ENCODE results near the gene PTPRG. TPM values are rescaled to one million over a fixed set of nuclear protein-coding genes. Genes with fewer than 3 reads are reported as not detected.

The PTPRG gene
- polyA plus RNA-seq, 1 donor (not counting 4 experiments of a cell fraction or from before 2014, with no cell fraction given): 12.1 TPM

DNA sequence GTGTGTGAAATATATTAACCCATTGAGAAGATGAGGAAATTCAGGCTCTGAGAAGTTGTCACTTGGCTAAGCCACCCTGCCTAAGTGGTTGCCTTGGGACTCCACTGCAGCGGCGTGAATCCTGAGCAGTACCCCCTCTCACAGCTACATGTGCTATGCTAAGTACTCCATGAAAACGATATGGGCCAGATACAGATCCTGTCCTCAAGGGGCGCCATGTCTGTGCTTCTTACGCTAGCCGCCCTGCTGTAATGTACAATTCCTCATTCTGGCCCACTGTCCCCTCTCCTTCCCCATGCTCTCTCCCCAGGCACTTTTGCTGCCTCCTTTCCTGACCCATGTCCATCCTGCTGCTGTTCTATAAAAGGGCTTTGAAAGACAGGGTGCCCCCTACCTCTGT, 671.7 kb downstream of the PTPRG start:
- Histone ChIP-seq H3K27me3 (ENCODE audit: control insufficient read depth, extremely low read depth, insufficient read depth, low read length) (no peaks in the 10 kb centered on the region), H3K4me1 (ENCODE audit: control insufficient read depth, extremely low read depth, insufficient read depth, low read length) (no peaks in the 10 kb centered on the region), H3K9me3 (ENCODE audit: control insufficient read depth, low read depth, low read length) (no peaks in the 10 kb centered on the region), H3K9me1 (ENCODE audit: control insufficient read depth, extremely low read depth, insufficient read depth, low read length) (no peaks in the 10 kb centered on the region), H3K4me3 (ENCODE audit: control insufficient read depth in 2 of 3, extremely low read depth in 1 of 3, insufficient read depth in 2 of 3, low read depth in 1 of 3, low read length in 3 of 3) (no peak overlapping the region), H3K9ac (ENCODE audit: control insufficient read depth, extremely low read depth, insufficient read depth, low read length) (no peak overlapping the region), H3K27ac (ENCODE audit: control insufficient read depth, insufficient read depth, low read length) (no peak overlapping the region), H3K36me3 (ENCODE audit: control insufficient read depth in 2 of 2, extremely low read depth in 1 of 2, insufficient read depth in 2 of 2, low read length in 2 of 2) (no peaks in the 10 kb centered on the region), H3K79me2 (ENCODE audit: control insufficient read depth, insufficient read depth, low read length) (no peaks in the 10 kb centered on the region), H4K20me1 (ENCODE audit: control insufficient read depth, extremely low read depth, insufficient read depth, low read length) (no peaks in the 10 kb centered on the region), H3K4me2 (ENCODE audit: control insufficient read depth, extremely low read depth, insufficient read depth, low read depth, low read length) (no peak overlapping the region), H2AFZ (ENCODE audit: control insufficient read depth, low read length) (no peak overlapping the region)
- no peak for TF ChIP-seq EZH2 (IDR thresholded peaks at IDR 0.05; ENCODE audit: low read length)
- TF ChIP-seq, protein P1, sequence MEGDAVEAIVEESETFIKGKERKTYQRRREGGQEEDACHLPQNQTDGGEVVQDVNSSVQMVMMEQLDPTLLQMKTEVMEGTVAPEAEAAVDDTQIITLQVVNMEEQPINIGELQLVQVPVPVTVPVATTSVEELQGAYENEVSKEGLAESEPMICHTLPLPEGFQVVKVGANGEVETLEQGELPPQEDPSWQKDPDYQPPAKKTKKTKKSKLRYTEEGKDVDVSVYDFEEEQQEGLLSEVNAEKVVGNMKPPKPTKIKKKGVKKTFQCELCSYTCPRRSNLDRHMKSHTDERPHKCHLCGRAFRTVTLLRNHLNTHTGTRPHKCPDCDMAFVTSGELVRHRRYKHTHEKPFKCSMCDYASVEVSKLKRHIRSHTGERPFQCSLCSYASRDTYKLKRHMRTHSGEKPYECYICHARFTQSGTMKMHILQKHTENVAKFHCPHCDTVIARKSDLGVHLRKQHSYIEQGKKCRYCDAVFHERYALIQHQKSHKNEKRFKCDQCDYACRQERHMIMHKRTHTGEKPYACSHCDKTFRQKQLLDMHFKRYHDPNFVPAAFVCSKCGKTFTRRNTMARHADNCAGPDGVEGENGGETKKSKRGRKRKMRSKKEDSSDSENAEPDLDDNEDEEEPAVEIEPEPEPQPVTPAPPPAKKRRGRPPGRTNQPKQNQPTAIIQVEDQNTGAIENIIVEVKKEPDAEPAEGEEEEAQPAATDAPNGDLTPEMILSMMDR (optimal IDR thresholded peaks at IDR 0.05 in 1 of 3, IDR thresholded peaks at IDR 0.05 in 1 of 3, conservative IDR thresholded peaks at IDR 0.05 in 1 of 3; ENCODE audit: extremely low read depth in 1 of 3, insufficient read depth in 2 of 3, low read length in 3 of 3): no peak
- FAIRE-seq: no peak
- no peak for DNase-seq (ENCODE audit: low read depth, low spot score)
- dilution Hi-C loops (cut with MboI; ENCODE audit: extremely low pct_ligation_motif_present, low sequenced_read_pairs): no loop called here

DNA sequence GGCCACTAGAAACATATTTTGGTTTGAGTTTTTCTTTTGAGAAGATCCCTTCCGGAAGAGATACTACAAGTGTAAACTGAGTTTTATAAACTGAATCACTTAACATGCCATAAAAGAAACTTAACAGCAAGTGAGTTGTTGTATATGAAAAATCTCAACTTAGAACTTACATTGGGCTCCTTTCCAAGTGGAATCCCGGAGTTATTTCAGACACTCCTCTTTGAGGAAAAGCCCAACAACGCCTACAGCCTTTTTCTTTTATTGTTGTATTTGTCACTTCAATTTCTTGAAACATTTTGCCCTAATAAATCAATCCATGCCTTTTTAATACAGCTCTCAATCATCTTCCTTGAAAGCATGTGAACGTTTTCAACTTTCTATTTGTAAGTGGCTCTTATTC, 674.6 kb downstream of the PTPRG start:
- Histone ChIP-seq H3K4me3 (ENCODE audit: control insufficient read depth in 2 of 3, extremely low read depth in 1 of 3, insufficient read depth in 2 of 3, low read depth in 1 of 3, low read length in 3 of 3) (no peak overlapping the region), H2AFZ (ENCODE audit: control insufficient read depth, low read length) (no peak overlapping the region), H3K9me3 (ENCODE audit: control insufficient read depth, low read depth, low read length) (no peaks in the 10 kb centered on the region), H3K9ac (ENCODE audit: control insufficient read depth, extremely low read depth, insufficient read depth, low read length) (no peak overlapping the region), H3K9me1 (ENCODE audit: control insufficient read depth, extremely low read depth, insufficient read depth, low read length) (no peaks in the 10 kb centered on the region), H3K4me2 (ENCODE audit: control insufficient read depth, extremely low read depth, insufficient read depth, low read depth, low read length) (no peak overlapping the region), H3K4me1 (ENCODE audit: control insufficient read depth, extremely low read depth, insufficient read depth, low read length) (no peaks in the 10 kb centered on the region), H3K79me2 (ENCODE audit: control insufficient read depth, insufficient read depth, low read length) (no peaks in the 10 kb centered on the region), H3K36me3 (ENCODE audit: control insufficient read depth in 2 of 2, extremely low read depth in 1 of 2, insufficient read depth in 2 of 2, low read length in 2 of 2) (no peaks in the 10 kb centered on the region), H3K27ac (ENCODE audit: control insufficient read depth, insufficient read depth, low read length) (no peak overlapping the region), H3K27me3 (ENCODE audit: control insufficient read depth, extremely low read depth, insufficient read depth, low read length) (no peaks in the 10 kb centered on the region), H4K20me1 (ENCODE audit: control insufficient read depth, extremely low read depth, insufficient read depth, low read length) (no peaks in the 10 kb centered on the region)
- FAIRE-seq (no peak), DNase-seq (ENCODE audit: low read depth, low spot score) (no peak)
- TF ChIP-seq EZH2 (IDR thresholded peaks at IDR 0.05; ENCODE audit: low read length): no peak
- TF ChIP-seq, protein P1 (optimal IDR thresholded peaks at IDR 0.05 in 1 of 3, IDR thresholded peaks at IDR 0.05 in 1 of 3, conservative IDR thresholded peaks at IDR 0.05 in 1 of 3; ENCODE audit: extremely low read depth in 1 of 3, insufficient read depth in 2 of 3, low read length in 3 of 3): no peak
- dilution Hi-C loops (cut with MboI; ENCODE audit: extremely low pct_ligation_motif_present, low sequenced_read_pairs): no loop called here

Data from keratinocyte (primary cell).